Measurements from ENCODE around the gene HFM1. TPM values are rescaled to one million over a fixed set of nuclear protein-coding genes. Genes with fewer than 3 reads are reported as not detected.
A peak's percentile ranks its signal among the peaks of the same experiment; 100 is the strongest.
"Not testable (repeated sequence)": the region's sequence is repeated elsewhere in the genome, so short reads cannot be mapped to it uniquely, and the experiment has no call there.

The HFM1 gene
- total and polyA plus RNA-seq, 4 donors: 7.1 to 15.1 (median 9.2) TPM

- WGBS (ENCODE audit: insufficient coverage): 96% methylated on average over 2 of the region's 2 CpGs
- Histone ChIP-seq H3K27ac (ENCODE audit: low read depth, low read length) (no peak overlapping the region), H3K4me3 (ENCODE audit: low read depth, low read length) (no peak overlapping the region), H3K4me1 (ENCODE audit: control insufficient read depth, insufficient read depth, low read length) (no peaks in the 10 kb centered on the region), H3K27me3 (ENCODE audit: control insufficient read depth, insufficient read depth, low read length) (no peaks in the 10 kb centered on the region), H3K9me3 (ENCODE audit: control insufficient read depth, insufficient read depth, low read length) (peaks cover 7% of the 10 kb centered on the region), H3K36me3 (ENCODE audit: control insufficient read depth, insufficient read depth, low read length) (peaks cover 5% of the 10 kb centered on the region)
- no peak for DNase-seq (ENCODE audit: low read depth in 4 of 6, low spot score in 6 of 6)
These were observed 93.0 kb downstream of the HFM1 start for GRCh38 chr1:91311672-91312071.

- H3K9me3 ChIP-seq (ENCODE audit: control insufficient read depth, insufficient read depth, low read length): peaks cover 7% of the 10 kb centered on the region
- H3K36me3 ChIP-seq (ENCODE audit: control insufficient read depth, insufficient read depth, low read length): peaks cover 5% of the 10 kb centered on the region
- H3K27me3 ChIP-seq (ENCODE audit: control insufficient read depth, insufficient read depth, low read length): no peaks in the 10 kb centered on the region
- no peak overlapping the region for H3K4me3 ChIP-seq (ENCODE audit: low read depth, low read length)
- no peaks in the 10 kb centered on the region for H3K4me1 ChIP-seq (ENCODE audit: control insufficient read depth, insufficient read depth, low read length)
- no peak for DNase-seq (ENCODE audit: low read depth in 4 of 6, low spot score in 6 of 6)
- H3K27ac ChIP-seq (ENCODE audit: low read depth, low read length): no peak overlapping the region
These were observed 96.1 kb downstream of the HFM1 start for GRCh38 chr1:91308544-91308943.

- no peak overlapping the region for H3K4me3 ChIP-seq (ENCODE audit: low read depth, low read length)
- no CpG with 5 or more reads among the region's 1 CpG for WGBS (ENCODE audit: insufficient coverage)
- peaks cover 12% of the 10 kb centered on the region for H3K9me3 ChIP-seq (ENCODE audit: control insufficient read depth, insufficient read depth, low read length)
- no peak for DNase-seq (ENCODE audit: low read depth in 4 of 6, low spot score in 6 of 6)
- peaks cover 5% of the 10 kb centered on the region for H3K36me3 ChIP-seq (ENCODE audit: control insufficient read depth, insufficient read depth, low read length)
- H3K4me1 ChIP-seq (ENCODE audit: control insufficient read depth, insufficient read depth, low read length): no peaks in the 10 kb centered on the region
- H3K27ac ChIP-seq (ENCODE audit: low read depth, low read length): no peak overlapping the region
- no peaks in the 10 kb centered on the region for H3K27me3 ChIP-seq (ENCODE audit: control insufficient read depth, insufficient read depth, low read length)
These were observed 96.7 kb downstream of the HFM1 start for GRCh38 chr1:91307784-91308409.

- Histone ChIP-seq H3K4me1 (ENCODE audit: control insufficient read depth, insufficient read depth, low read length) (no peaks in the 10 kb centered on the region), H3K36me3 (ENCODE audit: control insufficient read depth, insufficient read depth, low read length) (no peaks in the 10 kb centered on the region), H3K27ac (ENCODE audit: low read depth, low read length) (no peak overlapping the region), H3K4me3 (ENCODE audit: low read depth, low read length) (no peak overlapping the region), H3K27me3 (ENCODE audit: control insufficient read depth, insufficient read depth, low read length) (no peaks in the 10 kb centered on the region), H3K9me3 (ENCODE audit: control insufficient read depth, insufficient read depth, low read length) (peaks cover 7% of the 10 kb centered on the region)
- WGBS (ENCODE audit: insufficient coverage): no CpG with 5 or more reads among the region's 1 CpG
- no peak for DNase-seq (ENCODE audit: low read depth in 4 of 6, low spot score in 6 of 6)
These were observed 101.5 kb downstream of the HFM1 start for GRCh38 chr1:91303165-91303564.

- WGBS (ENCODE audit: insufficient coverage): 95% methylated on average over 28 of the region's 47 CpGs
- H3K4me1 ChIP-seq (ENCODE audit: control insufficient read depth, insufficient read depth, low read length); H3K9me3 ChIP-seq (ENCODE audit: control insufficient read depth, insufficient read depth, low read length); H3K4me3 ChIP-seq (ENCODE audit: low read depth, low read length); H3K36me3 ChIP-seq (ENCODE audit: control insufficient read depth, insufficient read depth, low read length); H3K27me3 ChIP-seq (ENCODE audit: control insufficient read depth, insufficient read depth, low read length); H3K27ac ChIP-seq (ENCODE audit: low read depth, low read length); DNase-seq (ENCODE audit: low read depth in 4 of 6, low spot score in 6 of 6): not testable (repeated sequence)
These were observed 115.6 kb downstream of the HFM1 start for GRCh38 chr1:91288843-91289553.

- not testable (repeated sequence) for H3K36me3 ChIP-seq (ENCODE audit: control insufficient read depth, insufficient read depth, low read length); H3K9me3 ChIP-seq (ENCODE audit: control insufficient read depth, insufficient read depth, low read length); H3K4me3 ChIP-seq (ENCODE audit: low read depth, low read length); H3K27me3 ChIP-seq (ENCODE audit: control insufficient read depth, insufficient read depth, low read length); H3K27ac ChIP-seq (ENCODE audit: low read depth, low read length); H3K4me1 ChIP-seq (ENCODE audit: control insufficient read depth, insufficient read depth, low read length); DNase-seq (ENCODE audit: low read depth in 4 of 6, low spot score in 6 of 6)
- 82% methylated on average over 6 of the region's 13 CpGs for WGBS (ENCODE audit: insufficient coverage)
These were observed 117.7 kb downstream of the HFM1 start for GRCh38 chr1:91286962-91287317.

GRCh38 chr1:91286259-91286961, 118.2 kb downstream of the HFM1 start:
- H3K27ac ChIP-seq (ENCODE audit: low read depth, low read length); H3K4me3 ChIP-seq (ENCODE audit: low read depth, low read length); H3K36me3 ChIP-seq (ENCODE audit: control insufficient read depth, insufficient read depth, low read length); H3K9me3 ChIP-seq (ENCODE audit: control insufficient read depth, insufficient read depth, low read length); H3K4me1 ChIP-seq (ENCODE audit: control insufficient read depth, insufficient read depth, low read length); DNase-seq (ENCODE audit: low read depth in 4 of 6, low spot score in 6 of 6); H3K27me3 ChIP-seq (ENCODE audit: control insufficient read depth, insufficient read depth, low read length): not testable (repeated sequence)
- 95% methylated on average over 5 of the region's 19 CpGs for WGBS (ENCODE audit: insufficient coverage)

- H3K27ac ChIP-seq (ENCODE audit: low read depth, low read length): no peak overlapping the region
- 92% methylated on average over 2 of the region's 2 CpGs for WGBS (ENCODE audit: insufficient coverage)
- no peaks in the 10 kb centered on the region for H3K4me1 ChIP-seq (ENCODE audit: control insufficient read depth, insufficient read depth, low read length)
- H3K4me3 ChIP-seq (ENCODE audit: low read depth, low read length): no peak overlapping the region
- no peak for DNase-seq (ENCODE audit: low read depth in 4 of 6, low spot score in 6 of 6)
- no peaks in the 10 kb centered on the region for H3K9me3 ChIP-seq (ENCODE audit: control insufficient read depth, insufficient read depth, low read length)
- no peaks in the 10 kb centered on the region for H3K27me3 ChIP-seq (ENCODE audit: control insufficient read depth, insufficient read depth, low read length)
- H3K36me3 ChIP-seq (ENCODE audit: control insufficient read depth, insufficient read depth, low read length): no peaks in the 10 kb centered on the region
These were observed 121.3 kb downstream of the HFM1 start for GRCh38 chr1:91283421-91283726.

GRCh38 chr1:91282695-91283420, 121.8 kb downstream of the HFM1 start:
- WGBS (ENCODE audit: insufficient coverage): 0% methylated on average over 2 of the region's 6 CpGs

More at GRCh38 chr1:91282695-91283420, 121.8 kb downstream of the HFM1 start:
- peak; percentile 31 to 91 (median 62) for DNase-seq (ENCODE audit: low read depth in 4 of 6, low spot score in 6 of 6)
- H3K9me3 ChIP-seq (ENCODE audit: control insufficient read depth, insufficient read depth, low read length): no peaks in the 10 kb centered on the region
- H3K27ac ChIP-seq (ENCODE audit: low read depth, low read length): no peak overlapping the region
- H3K36me3 ChIP-seq (ENCODE audit: control insufficient read depth, insufficient read depth, low read length): no peaks in the 10 kb centered on the region
- H3K27me3 ChIP-seq (ENCODE audit: control insufficient read depth, insufficient read depth, low read length): no peaks in the 10 kb centered on the region
- H3K4me3 ChIP-seq (ENCODE audit: low read depth, low read length): no peak overlapping the region
- H3K4me1 ChIP-seq (ENCODE audit: control insufficient read depth, insufficient read depth, low read length): no peaks in the 10 kb centered on the region

All from spinal cord (tissue), 10 donors.